ENCODE results near the gene ZYX.
"Not testable (repeated sequence)": the region's sequence is repeated elsewhere in the genome, so short reads cannot be mapped to it uniquely, and the experiment has no call there.

DNA sequence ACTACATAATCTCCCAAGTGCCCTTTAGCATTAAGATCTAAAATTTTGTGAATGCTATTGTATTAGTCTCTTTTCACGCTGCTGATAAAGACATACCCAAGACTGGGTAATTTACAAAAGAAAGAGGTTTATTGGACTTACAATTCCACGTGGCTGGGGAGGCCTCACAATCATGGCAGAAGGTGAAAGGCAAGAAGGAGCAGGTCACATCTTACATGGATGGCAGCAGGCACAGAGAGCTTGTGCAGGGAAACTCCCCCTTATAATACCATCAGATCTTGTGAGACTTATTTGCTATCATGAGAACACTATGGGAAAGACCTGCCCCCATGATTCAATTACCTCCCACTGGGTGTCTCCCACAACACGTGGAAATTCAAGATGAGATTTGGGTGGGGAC lies 39.5 kb downstream of the ZYX start:
- TF ChIP-seq CTCF, POLR2A (IDR thresholded peaks at IDR 0.05): not testable (repeated sequence)
